Esophagus squamous epithelium (tissue), 4 donors: ENCODE results near the gene LMNA.

Source experiments
- CTCF ChIP-seq, 6 experiments: fragments of 450-650 bp in 4 of 6; fragments of 200-600 bp in 2 of 6; sonication (generic) in 2 of 6; IDR thresholded peaks; one replicate each; pipeline ENCODE4 v1.5.1; 2016 to 2019; ENCODE audit warnings: antibody characterized with exemption in 6 of 6, mild to moderate bottlenecking in 4 of 6, moderate library complexity in 4 of 6
- POLR2A ChIP-seq, 4 donors: fragments of 450-650 bp; IDR thresholded peaks; one replicate each; pipeline ENCODE4 v1.6.1; 2017; ENCODE audit warnings: antibody characterized with exemption in 4 of 4, mild to moderate bottlenecking in 4 of 4, moderate library complexity in 3 of 4

DNA sequence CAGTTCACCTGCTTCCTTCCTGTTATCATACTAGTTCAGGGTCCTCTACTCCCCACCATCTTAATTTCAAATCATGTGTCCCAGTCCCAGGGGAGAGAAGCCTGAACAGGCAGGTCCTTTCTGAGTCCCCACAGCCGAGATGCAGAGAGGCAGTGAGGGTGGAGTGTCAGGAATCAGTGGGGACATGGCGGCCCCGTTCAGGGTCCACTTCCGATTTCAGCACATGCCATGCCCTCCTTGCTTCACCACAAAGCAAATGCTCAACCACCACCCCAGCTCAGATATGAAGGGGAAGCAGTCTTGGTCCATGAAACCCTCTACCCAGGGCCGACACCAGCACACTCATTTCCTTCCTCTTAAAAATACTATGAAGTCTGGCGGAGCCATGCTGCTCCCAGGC lies 33.7 kb downstream of the LMNA start:
- no peak for TF ChIP-seq CTCF (IDR thresholded peaks at IDR 0.05)
- TF ChIP-seq POLR2A (IDR thresholded peaks at IDR 0.05): no peak
